ENCODE data around the gene TANC1.

TANC1 gene

DNA sequence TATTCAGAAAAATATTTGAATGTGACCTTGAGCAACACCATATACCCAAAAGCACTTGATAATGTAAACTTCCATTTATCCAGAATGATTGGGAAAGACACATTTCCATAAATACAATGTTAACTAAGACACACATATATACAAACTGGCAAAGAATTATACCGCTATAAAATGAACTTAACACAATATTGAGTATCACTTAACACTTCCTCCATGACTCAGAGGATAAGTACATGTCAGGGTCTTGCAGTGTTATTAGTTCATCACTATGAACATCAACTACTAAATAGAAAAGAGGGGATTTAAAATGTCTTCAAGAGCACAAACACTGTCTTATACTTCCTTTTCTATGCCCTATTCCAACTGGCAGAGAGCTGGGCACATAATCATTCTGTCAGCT, 299.5 kb downstream of the TANC1 start:
- Histone ChIP-seq H3K4me1 (ENCODE audit: insufficient read depth, low read length, poor library complexity, severe bottlenecking) (peaks cover 15% of the 10 kb centered on the region), H3F3A (ENCODE audit: low read depth) (no peaks in the 10 kb centered on the region), H4K20me1 (ENCODE audit: insufficient read depth, low read length, poor library complexity, severe bottlenecking) (no peaks in the 10 kb centered on the region), H3K79me2 (ENCODE audit: insufficient read depth, low read length) (peaks cover 4% of the 10 kb centered on the region), H3K27me3 (ENCODE audit: insufficient read depth, low read length, poor library complexity, severe bottlenecking) (no peaks in the 10 kb centered on the region), H3K9me2 (replicated peaks; ENCODE audit: low read depth, low read length) (no peaks in the 10 kb centered on the region), H3K9me3 (ENCODE audit: insufficient read depth, low read depth, low read length) (no peaks in the 10 kb centered on the region), H2AFZ (ENCODE audit: low read length) (no peak overlapping the region), H3K4me2 (ENCODE audit: low read depth, low read length, poor library complexity, severe bottlenecking) (no peak overlapping the region), H3K36me3 (ENCODE audit: insufficient read depth, low read length) (peaks cover 11% of the 10 kb centered on the region), H3K4me3 (ENCODE audit: low read length, poor library complexity, severe bottlenecking) (no peak overlapping the region), H3K9ac (ENCODE audit: low read depth, low read length, poor library complexity, severe bottlenecking) (no peak overlapping the region)
- TF ChIP-seq EZH2phosphoT487 (IDR thresholded peaks at IDR 0.05; ENCODE audit: borderline replicate concordance) = no peak
- TF ChIP-seq, protein P1, sequence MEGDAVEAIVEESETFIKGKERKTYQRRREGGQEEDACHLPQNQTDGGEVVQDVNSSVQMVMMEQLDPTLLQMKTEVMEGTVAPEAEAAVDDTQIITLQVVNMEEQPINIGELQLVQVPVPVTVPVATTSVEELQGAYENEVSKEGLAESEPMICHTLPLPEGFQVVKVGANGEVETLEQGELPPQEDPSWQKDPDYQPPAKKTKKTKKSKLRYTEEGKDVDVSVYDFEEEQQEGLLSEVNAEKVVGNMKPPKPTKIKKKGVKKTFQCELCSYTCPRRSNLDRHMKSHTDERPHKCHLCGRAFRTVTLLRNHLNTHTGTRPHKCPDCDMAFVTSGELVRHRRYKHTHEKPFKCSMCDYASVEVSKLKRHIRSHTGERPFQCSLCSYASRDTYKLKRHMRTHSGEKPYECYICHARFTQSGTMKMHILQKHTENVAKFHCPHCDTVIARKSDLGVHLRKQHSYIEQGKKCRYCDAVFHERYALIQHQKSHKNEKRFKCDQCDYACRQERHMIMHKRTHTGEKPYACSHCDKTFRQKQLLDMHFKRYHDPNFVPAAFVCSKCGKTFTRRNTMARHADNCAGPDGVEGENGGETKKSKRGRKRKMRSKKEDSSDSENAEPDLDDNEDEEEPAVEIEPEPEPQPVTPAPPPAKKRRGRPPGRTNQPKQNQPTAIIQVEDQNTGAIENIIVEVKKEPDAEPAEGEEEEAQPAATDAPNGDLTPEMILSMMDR (conservative IDR thresholded peaks at IDR 0.05; ENCODE audit: low read length) = no peak

DNA sequence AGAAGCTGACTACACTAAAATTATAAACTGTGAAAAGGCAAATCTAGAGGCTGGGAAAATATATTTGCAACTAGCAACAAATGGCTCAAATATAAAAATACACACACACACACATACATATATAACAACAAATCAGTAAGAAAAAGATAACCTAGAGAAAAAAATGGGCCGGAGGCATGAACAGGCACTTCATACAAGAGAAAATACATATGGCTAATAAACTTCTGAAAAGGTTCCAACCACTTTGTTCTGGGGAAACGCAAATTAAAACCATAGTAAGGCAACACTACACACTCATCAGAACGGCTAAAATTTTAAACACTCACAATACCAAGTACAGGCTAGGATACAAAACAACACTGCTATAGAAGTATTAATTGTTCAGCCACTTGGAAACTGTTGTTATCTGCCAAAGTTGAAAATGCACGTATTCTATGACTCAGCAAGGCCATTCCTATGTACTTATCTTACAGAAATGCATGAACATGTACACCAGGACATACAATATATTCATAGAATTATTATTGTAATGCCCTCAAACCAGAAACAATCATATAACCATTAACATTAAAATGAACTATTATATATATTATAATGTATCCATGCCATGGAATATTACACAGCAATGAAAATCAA, 302.4 kb downstream of the TANC1 start:
- H2AFZ ChIP-seq (ENCODE audit: low read length) = no peak overlapping the region
- H3F3A ChIP-seq (ENCODE audit: low read depth) = no peaks in the 10 kb centered on the region
- H3K4me3 ChIP-seq (ENCODE audit: low read length, poor library complexity, severe bottlenecking) = no peak overlapping the region
- H4K20me1 ChIP-seq (ENCODE audit: insufficient read depth, low read length, poor library complexity, severe bottlenecking) = no peaks in the 10 kb centered on the region
- H3K79me2 ChIP-seq (ENCODE audit: insufficient read depth, low read length) = peaks cover 14% of the 10 kb centered on the region; the same call in 1 of the 2 replicates
- no peaks in the 10 kb centered on the region for H3K27me3 ChIP-seq (ENCODE audit: insufficient read depth, low read length, poor library complexity, severe bottlenecking)
- H3K4me2 ChIP-seq (ENCODE audit: low read depth, low read length, poor library complexity, severe bottlenecking) = no peak overlapping the region
- peaks cover 11% of the 10 kb centered on the region for H3K36me3 ChIP-seq (ENCODE audit: insufficient read depth, low read length)
- no peaks in the 10 kb centered on the region for H3K9me2 ChIP-seq (replicated peaks; ENCODE audit: low read depth, low read length)
- no peak for TF ChIP-seq EZH2phosphoT487 (IDR thresholded peaks at IDR 0.05; ENCODE audit: borderline replicate concordance)
- TF ChIP-seq, protein P1 (conservative IDR thresholded peaks at IDR 0.05; ENCODE audit: low read length) = no peak
- peaks cover 18% of the 10 kb centered on the region for H3K4me1 ChIP-seq (ENCODE audit: insufficient read depth, low read length, poor library complexity, severe bottlenecking)
- no peaks in the 10 kb centered on the region for H3K9me3 ChIP-seq (ENCODE audit: insufficient read depth, low read depth, low read length)
- no peak overlapping the region for H3K9ac ChIP-seq (ENCODE audit: low read depth, low read length, poor library complexity, severe bottlenecking)

DNA sequence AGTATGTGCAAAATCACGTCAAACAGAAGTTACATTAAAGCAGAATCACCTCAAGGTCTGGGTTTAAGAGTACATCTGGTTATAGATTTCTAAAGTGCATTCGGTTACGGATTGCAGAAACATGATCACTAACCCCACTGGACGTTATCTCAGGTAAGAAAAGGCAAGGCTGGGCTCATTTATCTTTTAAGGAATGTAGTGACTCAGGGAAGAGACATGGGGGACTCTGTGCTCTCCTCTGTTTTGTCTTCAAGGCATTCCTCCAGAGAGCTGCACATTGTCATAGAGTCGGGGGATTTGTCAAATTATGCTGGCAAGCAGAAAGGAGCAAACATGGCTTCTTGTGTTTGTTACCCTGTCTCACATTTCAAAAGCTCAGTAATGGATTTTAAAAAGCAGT, 303.7 kb downstream of the TANC1 start:
- H3K79me2 ChIP-seq (ENCODE audit: insufficient read depth, low read length) = peaks cover 23% of the 10 kb centered on the region; the same call in 1 of the 2 replicates
- H3K9me2 ChIP-seq (replicated peaks; ENCODE audit: low read depth, low read length) = no peaks in the 10 kb centered on the region
- no peak for TF ChIP-seq EZH2phosphoT487 (IDR thresholded peaks at IDR 0.05; ENCODE audit: borderline replicate concordance)
- TF ChIP-seq, protein P1 (conservative IDR thresholded peaks at IDR 0.05; ENCODE audit: low read length) = no peak
- no peaks in the 10 kb centered on the region for H3K9me3 ChIP-seq (ENCODE audit: insufficient read depth, low read depth, low read length)
- H3K36me3 ChIP-seq (ENCODE audit: insufficient read depth, low read length) = peaks cover 11% of the 10 kb centered on the region
- peaks cover 22% of the 10 kb centered on the region for H3K4me1 ChIP-seq (ENCODE audit: insufficient read depth, low read length, poor library complexity, severe bottlenecking)
- no peak overlapping the region for H3K9ac ChIP-seq (ENCODE audit: low read depth, low read length, poor library complexity, severe bottlenecking)
- H3K4me3 ChIP-seq (ENCODE audit: low read length, poor library complexity, severe bottlenecking) = no peak overlapping the region
- H3K4me2 ChIP-seq (ENCODE audit: low read depth, low read length, poor library complexity, severe bottlenecking) = no peak overlapping the region
- no peak overlapping the region for H2AFZ ChIP-seq (ENCODE audit: low read length)
- no peaks in the 10 kb centered on the region for H4K20me1 ChIP-seq (ENCODE audit: insufficient read depth, low read length, poor library complexity, severe bottlenecking)
- no peaks in the 10 kb centered on the region for H3K27me3 ChIP-seq (ENCODE audit: insufficient read depth, low read length, poor library complexity, severe bottlenecking)
- H3F3A ChIP-seq (ENCODE audit: low read depth) = no peaks in the 10 kb centered on the region
